Measurements from ENCODE around the gene TMEM181. TPM values are rescaled to one million over a fixed set of nuclear protein-coding genes. Genes with fewer than 3 reads are reported as not detected.
A peak's percentile ranks its signal among the peaks of the same experiment; 100 is the strongest.

TMEM181 gene
- total and polyA plus RNA-seq, 2 of the 13 experiments (the other 11 are each of a cell fraction or from before 2014, with no cell fraction given): 59.1 to 108 TPM

DNA sequence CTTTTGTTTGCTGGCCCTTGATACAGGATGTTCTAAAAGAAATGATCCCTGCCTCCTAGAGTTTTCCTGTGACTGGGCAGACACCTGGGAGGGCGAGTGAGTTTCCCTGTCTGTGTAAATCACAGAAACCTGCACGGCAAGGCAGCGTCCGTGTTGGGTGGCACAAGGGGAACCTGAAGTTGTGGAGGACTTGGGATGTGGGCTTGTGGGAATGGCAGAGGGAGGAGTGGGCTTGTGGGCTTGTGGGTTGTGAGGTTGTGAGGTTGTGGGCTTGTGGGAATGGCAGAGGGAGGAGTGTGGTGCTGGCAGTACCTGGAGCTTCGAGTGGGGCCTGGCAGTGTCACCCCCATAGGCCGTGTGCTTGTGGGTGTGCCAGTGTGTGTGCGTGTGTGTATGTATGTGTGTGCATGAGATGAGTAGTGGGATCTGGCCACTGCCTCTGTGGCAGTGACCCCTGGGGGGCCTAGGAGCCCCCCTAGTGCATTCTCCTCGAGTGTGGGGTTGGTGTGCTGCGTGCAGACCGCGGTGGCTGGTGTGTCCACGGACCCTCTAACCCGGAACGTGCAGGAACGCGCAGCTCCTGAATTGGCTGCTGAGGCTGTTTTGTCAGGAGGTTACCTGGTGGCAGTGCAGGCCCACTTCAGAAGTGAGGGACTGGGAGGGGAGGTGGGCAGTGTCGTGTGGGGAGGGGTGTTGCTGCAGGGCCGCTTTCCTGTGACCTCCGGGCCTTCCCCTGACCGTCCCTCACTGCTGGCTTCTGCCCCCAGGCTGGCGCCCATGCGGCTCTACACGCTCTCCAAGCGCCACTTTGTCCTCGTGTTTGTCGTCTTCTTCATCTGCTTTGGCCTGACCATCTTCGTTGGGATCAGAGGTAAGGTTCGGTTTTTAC, 13.0 kb downstream of the TMEM181 start (continued):
- TF ChIP-seq ZNF430 (CRISPR knock-in tag; IDR thresholded peaks at IDR 0.05) (no peak), ZNF703 (CRISPR knock-in tag; IDR thresholded peaks at IDR 0.05; ENCODE audit: borderline replicate concordance) (0 out of 2 replicates have a peak, but pooled peaks have one; percentile 36), ZNF30 (CRISPR knock-in tag; IDR thresholded peaks at IDR 0.05) (0 out of 2 replicates have a peak, but pooled peaks have one; percentile 52), TMF1 (CRISPR knock-in tag; IDR thresholded peaks at IDR 0.05; ENCODE audit: low read depth) (no peak), ZNF850 (CRISPR knock-in tag; conservative IDR thresholded peaks at IDR 0.05) (peak; percentile 81; the same call in 1 of the 2 replicates), PRPF4 (IDR thresholded peaks at IDR 0.05; ENCODE audit: low read depth, low read length, poor library complexity, severe bottlenecking) (no peak), ZBTB8A (CRISPR knock-in tag; IDR thresholded peaks at IDR 0.05; ENCODE audit: borderline replicate concordance, low read depth) (no peak), ZMAT3 (CRISPR knock-in tag; conservative IDR thresholded peaks at IDR 0.05) (no peak)
- TF ChIP-seq, protein P1, sequence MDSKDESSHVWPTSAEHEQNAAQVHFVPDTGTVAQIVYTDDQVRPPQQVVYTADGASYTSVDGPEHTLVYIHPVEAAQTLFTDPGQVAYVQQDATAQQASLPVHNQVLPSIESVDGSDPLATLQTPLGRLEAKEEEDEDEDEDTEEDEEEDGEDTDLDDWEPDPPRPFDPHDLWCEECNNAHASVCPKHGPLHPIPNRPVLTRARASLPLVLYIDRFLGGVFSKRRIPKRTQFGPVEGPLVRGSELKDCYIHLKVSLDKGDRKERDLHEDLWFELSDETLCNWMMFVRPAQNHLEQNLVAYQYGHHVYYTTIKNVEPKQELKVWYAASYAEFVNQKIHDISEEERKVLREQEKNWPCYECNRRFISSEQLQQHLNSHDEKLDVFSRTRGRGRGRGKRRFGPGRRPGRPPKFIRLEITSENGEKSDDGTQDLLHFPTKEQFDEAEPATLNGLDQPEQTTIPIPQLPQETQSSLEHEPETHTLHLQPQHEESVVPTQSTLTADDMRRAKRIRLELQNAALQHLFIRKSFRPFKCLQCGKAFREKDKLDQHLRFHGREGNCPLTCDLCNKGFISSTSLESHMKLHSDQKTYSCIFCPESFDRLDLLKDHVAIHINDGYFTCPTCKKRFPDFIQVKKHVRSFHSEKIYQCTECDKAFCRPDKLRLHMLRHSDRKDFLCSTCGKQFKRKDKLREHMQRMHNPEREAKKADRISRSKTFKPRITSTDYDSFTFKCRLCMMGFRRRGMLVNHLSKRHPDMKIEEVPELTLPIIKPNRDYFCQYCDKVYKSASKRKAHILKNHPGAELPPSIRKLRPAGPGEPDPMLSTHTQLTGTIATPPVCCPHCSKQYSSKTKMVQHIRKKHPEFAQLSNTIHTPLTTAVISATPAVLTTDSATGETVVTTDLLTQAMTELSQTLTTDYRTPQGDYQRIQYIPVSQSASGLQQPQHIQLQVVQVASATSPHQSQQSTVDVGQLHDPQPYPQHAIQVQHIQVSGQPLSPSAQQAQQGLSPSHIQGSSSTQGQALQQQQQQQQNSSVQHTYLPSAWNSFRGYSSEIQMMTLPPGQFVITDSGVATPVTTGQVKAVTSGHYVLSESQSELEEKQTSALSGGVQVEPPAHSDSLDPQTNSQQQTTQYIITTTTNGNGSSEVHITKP (CRISPR knock-in tag; IDR thresholded peaks at IDR 0.05; ENCODE audit: low read depth): no peak

Data from HepG2 (cell line).